Stimulated activated CD4-positive, alpha-beta T cell treated with anti-CD3 and anti-CD28 coated beads, TNF-alpha, amount 100 ng/mL, for 4 hours (primary cell): ENCODE data around the gene IRGC.

Source experiments
- DNase-seq, 3 experiments: peaks; one replicate each; pipeline ENCODE4 v3.0.0-alpha.2; 2020; ENCODE audit warnings: low read depth in 3 of 3

Gene IRGC

GRCh38 chr19:43723588-43723987 lies 7.7 kb downstream of the IRGC start:
- DNase-seq = no peak

- no peak for DNase-seq
Measured at GRCh38 chr19:43724896-43725295, 9.0 kb downstream of the IRGC start.

GRCh38 chr19:43725468-43725867 lies 9.6 kb downstream of the IRGC start:
- DNase-seq = no peak

- DNase-seq = no peak
Measured at GRCh38 chr19:43726736-43727592, 11.1 kb downstream of the IRGC start.

DNA sequence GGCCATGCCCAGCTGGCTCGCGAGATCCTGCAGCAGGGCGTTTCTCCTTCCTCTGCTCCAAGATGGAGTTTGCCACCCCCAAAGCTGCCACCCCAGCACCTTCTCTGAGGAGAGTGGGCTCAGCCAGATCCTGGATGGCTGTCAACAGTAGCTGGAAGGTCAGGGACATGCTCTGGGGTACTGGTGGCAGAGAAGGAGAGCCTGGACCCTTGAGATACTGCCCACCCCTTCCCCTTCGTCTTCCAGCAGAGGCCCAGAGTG lies 11.6 kb downstream of the IRGC start:
- DNase-seq = no peak

- DNase-seq = no peak
Measured at GRCh38 chr19:43729919-43730318, 14.0 kb downstream of the IRGC start.

DNA sequence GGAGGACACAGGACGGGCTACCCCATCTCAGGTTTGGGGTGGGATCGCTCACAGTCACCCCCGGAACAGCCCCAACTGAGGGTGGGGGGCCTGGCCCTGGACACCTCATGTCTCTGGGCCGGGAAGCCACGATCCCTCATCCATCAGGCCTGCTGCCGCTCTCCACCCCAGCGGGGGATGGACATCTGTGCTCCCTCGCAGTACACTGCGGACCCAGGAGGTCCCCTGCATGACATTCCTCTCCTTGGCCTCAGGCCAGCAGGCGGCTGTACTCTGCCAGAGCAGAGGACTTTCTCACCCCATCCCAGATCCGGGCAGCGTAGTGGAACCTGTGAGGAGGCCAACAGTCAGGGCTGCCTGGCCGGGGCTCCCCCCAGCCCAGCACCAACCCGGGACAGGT lies 15.5 kb downstream of the IRGC start:
- no peak for DNase-seq

DNA sequence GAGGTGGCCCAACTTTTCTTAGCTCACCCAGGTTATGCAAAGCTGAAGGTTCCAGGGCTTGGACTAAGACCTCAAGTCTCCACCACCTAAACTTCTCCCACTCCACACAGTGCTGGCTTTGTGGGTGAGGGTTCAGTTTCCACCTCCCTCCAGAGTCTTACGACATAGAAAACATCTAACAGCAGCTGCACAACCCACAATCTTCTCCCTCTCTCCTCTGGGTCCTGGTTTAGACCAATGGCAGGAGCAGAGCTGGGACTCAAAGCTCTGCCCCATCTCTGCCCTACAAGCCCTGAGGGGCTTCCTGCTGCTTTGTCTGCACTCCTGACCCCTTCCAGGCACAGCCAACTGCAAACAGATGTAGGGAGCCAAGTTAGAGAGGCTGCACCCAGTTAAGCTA lies 16.0 kb downstream of the IRGC start:
- DNase-seq = no peak

GRCh38 chr19:43735013-43735412 lies 19.1 kb downstream of the IRGC start:
- DNase-seq = no peak

DNA sequence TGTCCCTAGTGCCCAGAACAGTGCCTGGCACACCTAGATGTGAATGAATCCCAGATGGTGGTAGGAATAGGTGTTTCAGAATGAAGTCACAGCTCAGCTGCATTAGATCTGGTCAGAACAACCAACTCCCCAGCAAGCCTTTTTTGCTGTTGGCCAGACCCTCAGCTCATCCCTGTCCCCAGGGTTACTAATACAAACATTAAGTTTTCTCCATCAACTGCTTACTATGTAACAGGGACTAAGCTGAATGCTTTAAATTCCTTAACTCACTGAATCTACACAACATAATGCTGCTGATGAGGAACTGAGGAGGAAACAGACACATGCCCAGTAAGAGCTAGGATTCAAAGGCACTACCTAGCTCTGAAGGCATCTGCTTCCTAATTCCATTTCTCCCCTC lies 20.1 kb downstream of the IRGC start:
- DNase-seq = no peak

- DNase-seq = no peak
Measured at GRCh38 chr19:43738780-43739211, 22.9 kb downstream of the IRGC start.

DNA sequence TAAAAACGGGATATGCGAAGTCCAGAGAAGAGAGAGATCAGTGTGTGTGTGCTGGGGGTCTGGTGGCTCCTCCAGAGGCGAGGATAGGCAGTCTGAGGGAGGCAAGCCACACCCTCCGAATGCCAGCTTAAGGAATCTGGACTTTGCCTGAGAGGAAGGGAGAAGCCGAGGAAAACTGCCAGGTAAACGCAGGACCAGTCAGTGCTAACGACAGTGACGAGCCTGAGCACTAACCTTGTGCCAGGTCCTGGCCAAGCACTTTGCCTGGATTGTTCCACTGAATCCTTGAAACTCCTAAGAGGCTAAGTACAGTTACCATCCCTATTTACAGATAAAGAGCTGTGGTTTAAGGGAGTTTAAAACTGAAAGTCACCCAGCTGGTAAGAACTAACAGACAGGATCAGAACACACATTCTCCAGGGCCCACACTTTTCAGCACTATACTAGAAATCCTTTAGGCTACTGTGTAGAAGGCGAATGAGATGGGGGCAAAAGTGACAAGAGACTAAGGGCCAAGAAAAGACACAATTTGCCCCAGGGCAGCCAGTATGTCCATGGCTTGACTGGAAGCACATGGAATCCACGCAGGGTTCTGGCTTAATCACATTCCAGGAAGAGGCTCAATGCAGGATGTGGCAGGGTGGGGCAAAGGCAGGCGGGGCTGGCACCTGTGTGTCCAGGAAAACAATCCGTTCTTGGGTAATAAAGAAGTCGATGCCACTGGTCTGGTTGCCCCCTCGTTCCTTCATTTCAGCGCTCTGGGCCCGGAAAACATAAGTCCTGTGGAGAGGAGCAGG lies 23.8 kb downstream of the IRGC start:
- DNase-seq = no peak

- DNase-seq = no peak
Measured at GRCh38 chr19:43741075-43741825, 25.4 kb downstream of the IRGC start.

DNA sequence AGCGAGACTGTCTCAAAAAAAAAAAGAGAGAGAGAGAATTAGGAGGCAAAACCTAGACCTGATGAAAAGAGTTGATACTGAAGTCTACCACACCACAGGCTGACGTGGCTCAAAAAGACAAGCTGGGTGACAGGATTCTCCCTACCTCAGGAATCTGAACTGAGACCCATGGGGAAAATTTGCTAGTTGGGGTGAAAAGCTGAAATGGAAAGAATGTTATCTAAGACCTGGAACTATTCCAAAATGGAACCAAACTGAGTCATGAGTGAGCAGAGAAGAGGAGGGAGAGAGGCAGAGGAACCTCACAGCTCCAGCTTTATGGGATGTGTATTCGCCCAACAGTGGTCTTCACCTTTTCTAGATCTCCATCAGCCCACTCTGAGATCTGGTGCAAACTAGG lies 27.2 kb downstream of the IRGC start:
- DNase-seq = no peak

DNA sequence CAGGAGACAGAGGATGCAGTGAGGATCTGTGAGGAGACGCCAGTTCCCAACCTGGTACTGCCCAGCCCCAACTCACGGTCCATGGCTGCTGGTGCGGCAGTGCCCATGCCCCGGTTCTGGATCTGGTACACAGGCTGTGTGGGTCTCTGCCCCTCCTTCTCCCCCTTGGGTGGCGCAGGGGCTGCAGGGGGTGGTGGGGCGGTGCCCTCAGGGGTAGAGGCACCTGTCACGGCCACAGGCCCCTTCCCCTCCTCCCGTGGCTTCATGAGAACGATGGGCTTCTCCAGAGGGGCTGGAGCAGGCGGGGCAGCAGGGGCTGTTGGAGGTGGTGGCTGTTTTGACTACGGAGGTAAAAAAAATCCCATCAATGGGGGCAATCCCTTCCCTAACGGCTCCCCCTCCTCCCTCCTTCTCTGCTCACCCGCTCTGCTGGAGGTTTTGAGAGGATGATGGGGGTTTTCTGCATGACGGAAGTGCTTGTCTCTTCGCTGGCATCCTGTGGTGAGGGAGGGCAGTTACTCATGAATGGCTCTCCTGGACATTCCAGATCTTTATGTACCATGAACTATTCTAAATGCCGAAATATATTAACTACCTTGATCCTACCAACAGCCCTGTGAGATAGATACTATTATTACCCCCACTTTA lies 31.8 kb downstream of the IRGC start:
- no peak for DNase-seq

GRCh38 chr19:43748205-43748594 lies 32.3 kb downstream of the IRGC start:
- no peak for DNase-seq

DNA sequence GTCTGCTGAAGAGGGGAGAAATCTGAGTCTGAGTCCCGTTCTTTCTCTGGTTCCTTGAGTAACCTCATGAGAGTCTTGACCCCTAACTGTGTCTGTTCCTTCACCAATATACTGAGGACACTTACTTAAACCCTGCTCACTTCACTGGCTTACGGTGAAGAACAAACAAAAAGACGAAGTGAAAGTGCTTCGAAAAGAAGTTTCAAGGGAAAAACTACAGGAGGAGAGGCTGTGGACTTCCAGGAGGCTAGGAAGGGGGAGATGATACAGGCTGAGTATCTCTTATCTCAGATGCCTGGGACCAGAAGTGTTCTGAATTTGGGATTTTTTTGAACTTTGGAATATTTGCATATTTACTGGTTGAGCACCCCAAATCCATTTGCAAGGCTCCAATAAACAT lies 32.8 kb downstream of the IRGC start:
- DNase-seq = no peak

DNA sequence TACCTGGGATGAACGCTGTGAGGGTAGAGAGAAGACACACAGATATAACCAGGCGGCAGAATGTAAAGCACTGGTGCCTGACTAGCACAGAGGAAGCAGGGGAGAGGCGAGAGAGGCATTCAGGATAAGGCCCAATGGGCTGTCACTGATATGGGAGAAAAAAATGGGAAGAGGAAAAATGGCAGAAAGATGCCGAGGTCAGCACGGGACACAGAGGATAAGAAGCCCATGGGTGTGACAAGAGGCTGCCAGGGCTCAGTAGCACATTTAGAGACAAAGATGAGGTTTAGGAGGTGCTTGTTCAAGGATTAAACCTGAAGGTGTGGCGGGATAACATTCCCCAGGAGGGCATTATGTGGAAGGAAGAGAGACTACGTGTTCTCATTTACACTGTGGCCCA lies 33.3 kb downstream of the IRGC start:
- no peak for DNase-seq

GRCh38 chr19:43749898-43750297 lies 34.0 kb downstream of the IRGC start:
- DNase-seq = no peak

- DNase-seq = no peak
Measured at GRCh38 chr19:43751466-43752220, 35.8 kb downstream of the IRGC start.

GRCh38 chr19:43752287-43752875 lies 36.5 kb downstream of the IRGC start:
- no peak for DNase-seq
